8988T (cell line): ENCODE measurements around the gene TAS2R16.

Source experiments
- DNase-seq: peaks from one replicate; pipeline ENCODE4 v3.0.0; 2011

The TAS2R16 gene, protein sequence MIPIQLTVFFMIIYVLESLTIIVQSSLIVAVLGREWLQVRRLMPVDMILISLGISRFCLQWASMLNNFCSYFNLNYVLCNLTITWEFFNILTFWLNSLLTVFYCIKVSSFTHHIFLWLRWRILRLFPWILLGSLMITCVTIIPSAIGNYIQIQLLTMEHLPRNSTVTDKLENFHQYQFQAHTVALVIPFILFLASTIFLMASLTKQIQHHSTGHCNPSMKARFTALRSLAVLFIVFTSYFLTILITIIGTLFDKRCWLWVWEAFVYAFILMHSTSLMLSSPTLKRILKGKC

DNA sequence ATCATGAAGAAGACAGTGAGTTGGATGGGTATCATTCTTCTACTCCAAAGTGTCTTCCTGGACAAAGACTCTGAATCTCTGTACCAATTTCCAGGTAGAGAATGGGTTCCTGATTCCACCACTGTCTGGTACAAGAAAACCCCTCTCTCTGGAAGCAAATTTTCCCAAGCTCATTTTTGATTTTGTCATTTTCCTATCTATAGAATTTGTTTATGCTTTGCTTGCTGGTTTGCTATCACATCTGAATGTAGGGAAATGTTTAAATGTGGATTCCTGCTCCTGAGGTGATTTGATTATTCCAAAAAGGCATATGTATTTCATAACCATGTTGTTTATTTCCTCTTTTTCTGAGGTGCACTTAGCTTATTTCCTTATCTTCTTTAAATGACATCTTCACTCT is at the start of gene TAS2R16:
TSS of gene TAS2R16 (minus strand) at position 101 of the 400 bp plus-strand sequence. CDS start at position 35, 66 bp downstream.
- no peak for DNase-seq

DNA sequence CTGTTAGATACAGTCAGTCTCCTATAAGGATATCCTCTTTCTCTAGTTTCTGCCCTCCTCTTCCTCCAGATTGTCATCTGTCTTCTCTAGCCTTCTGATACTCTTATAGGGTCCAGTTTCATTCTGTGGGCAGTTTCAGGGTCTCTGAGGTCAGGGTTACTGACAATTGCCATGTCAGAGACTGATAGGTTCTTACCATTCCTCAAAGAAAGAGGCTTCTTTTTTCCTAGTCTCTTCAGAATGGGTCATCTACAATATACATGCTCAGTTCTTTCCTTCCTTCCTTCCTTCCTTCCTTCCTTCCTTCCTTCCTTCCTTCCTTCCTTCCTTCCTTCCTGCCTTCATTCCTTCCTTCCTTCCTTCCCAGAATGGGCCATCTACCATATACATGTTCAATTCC is 48.1 kb upstream of the TAS2R16 start:
- DNase-seq = no peak

DNA sequence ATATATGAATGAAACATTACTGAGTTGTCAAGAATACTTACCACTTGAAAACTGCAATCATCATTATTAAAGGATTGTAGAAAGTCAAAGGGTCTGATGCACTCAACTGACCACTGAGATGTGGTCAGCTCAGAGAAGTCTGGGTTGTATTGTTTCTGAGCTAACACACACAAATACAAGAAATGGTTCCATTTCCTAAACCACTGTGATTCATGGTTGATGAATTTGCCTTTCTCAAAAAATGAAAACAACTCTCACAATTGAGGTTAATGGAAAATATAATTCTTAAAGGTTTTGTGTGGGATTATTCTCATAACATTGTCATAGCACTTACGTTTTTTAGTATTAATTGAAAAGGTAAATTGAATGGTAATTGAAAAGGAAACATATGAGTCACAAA is 45.6 kb upstream of the TAS2R16 start:
- DNase-seq = no peak

DNA sequence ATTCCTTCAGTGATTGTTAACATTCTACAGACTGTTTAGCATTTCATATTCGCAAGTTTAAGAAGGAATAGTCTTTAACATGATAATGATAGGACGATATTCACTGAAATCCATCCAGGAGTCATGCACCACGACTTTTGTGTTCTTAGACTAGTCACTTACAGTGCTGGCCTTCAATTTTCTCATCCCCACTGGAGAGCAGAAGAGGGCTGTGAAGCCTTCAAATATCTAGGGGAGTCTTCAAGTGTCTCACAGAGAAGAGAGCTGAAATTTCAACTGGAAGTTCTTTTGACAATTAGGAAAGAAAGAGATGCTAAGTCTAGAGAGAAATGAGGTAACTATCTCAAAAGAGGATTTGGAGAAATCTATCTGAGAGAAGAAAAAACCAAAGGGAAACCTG is 43.8 kb upstream of the TAS2R16 start:
- DNase-seq = no peak

DNA sequence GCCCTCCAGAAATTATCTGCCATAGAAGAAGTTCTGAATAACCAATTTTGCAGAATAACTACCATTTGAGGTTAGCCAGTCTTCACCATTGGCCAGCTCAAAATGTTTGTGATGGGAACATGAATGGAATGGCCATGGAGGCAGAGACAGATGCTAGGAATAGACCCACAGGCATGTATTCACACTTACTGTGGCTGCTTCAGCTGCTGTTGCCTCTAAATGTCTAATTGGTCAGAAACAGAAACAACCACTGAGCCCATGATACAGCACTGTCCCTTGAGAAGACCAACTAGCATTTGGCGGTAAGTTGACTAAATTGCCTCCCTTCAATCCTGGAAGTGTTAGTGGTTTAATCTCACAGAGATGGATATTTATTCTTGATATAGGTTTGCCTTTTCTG is 38.6 kb upstream of the TAS2R16 start:
- DNase-seq = no peak

DNA sequence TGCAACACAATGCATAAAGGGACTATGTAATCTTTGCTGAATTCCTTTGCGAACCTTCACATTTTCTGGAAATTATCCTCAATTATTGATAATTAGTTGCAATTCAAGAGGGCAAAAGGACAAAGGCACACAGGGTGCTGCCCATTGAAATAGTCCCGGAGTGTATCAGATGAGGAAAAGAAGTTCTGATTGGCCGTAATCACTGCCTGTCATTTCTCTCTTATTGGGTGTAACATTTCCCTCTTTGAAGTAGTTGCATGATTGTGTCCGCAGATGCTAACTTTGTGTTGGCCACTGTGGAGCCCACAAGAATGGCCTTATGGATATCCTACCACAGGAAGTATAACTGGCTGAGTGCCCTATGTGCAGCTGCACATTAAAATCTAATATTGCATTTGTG is 35.1 kb upstream of the TAS2R16 start:
- no peak for DNase-seq

DNA sequence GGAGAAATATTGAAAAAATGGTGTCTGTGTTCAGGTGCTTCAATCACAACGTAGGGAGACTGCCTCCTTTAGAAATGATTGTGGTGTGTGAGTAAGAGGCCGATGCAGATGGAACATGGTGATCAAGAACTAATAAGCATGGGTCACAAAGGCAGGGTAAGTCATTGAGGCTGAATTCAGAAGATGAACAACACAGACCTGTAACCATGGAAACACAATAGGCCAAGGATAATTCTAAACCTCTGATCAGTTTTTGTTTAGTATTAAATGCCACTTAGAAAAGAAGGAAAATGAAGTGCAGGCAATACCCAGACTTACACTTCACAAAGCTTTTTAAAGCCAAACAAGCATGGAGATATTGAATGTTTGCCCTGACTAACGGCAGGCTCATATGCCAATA is 32.8 kb upstream of the TAS2R16 start:
- no peak for DNase-seq

DNA sequence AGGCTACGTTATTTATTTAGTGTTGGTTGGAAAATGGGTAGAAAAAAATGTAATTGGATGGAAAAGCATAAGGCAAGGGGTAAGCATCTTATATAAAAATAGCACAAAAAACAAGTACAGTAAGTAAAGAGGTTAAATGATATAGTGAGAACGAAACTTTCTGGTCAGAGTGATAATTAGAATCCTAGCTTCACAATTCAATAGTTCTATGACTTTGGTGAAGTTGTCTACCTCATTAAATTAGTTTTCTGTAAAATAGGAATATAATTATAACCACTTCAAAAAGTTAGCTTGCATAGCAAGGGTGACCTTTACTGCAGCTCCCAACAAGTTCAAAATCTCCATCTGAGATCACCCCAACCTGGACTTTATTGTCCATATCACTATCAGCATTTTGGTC is 30.8 kb upstream of the TAS2R16 start:
- no peak for DNase-seq

DNA sequence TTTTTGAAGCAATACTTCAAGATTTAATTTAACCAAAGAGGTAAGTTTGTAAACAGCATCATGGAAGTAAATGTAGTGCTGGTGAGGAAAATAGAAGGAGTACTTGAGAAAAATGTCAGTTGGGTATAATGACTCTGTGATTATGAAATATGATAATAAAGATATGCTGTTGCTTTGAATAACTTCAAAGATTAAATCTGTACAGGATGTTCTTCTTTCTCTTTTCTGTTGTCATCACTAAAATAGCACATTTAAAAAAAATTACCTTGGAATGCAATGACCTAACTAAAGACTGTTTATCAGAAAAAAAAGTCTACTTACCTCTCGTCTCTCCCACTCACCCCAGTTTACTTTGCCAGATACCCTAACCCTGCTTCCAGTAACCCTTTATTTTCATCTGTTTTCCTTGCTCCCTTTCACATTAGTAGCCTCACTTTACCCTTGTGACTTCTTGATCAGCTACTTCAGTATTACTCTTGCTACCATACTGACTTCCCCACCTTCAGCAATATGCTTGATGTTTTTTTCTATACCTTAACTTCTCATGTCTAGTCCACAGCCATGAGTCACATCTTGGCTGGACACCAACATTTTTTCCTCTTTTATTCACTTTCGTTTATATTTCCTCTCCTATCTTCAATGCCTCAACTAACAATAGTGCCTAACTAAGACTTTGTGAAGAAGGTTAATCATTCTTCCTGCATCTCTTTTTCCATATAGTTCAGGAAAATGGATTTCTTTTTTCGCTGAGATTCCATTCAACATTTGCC is 29.7 kb upstream of the TAS2R16 start:
- no peak for DNase-seq

DNA sequence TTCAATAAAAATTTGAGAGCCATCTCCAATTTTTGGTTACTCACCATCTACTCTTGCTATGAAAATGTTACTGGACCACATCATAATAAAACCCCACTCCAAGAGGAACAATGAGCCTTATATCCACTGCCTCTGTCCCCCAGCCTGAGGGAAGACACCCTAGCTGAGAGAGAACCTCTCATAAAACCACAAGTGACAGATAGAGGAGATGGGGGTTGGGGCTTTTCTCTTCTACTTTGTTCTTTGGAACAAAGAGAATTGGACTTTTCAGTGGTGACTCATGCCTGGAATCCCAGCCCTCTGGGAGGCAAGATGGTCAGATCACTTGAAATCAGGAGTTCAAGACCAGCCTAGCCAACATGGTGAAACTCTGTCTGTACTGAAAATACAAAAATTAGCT is 27.6 kb upstream of the TAS2R16 start:
- DNase-seq = no peak

DNA sequence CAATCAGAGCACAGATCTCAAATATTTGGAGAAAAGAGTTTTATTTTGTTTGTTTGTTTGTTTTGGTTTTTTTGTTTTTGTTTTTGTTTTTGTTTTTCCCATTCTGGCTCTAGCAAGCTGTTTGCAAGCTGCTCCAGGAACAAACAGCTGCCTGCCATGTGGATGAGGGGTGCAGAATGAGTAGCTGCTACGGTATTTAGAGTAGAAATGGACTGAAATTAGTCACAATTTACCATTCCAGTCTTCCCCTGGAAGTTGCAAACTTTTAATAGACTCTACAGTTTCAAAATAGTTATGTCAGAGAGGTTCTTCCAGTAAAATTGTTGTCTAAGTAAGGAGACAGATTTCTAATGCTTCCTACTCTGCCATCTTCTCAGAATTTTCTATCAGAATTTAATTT is 27.1 kb upstream of the TAS2R16 start:
- no peak for DNase-seq

DNA sequence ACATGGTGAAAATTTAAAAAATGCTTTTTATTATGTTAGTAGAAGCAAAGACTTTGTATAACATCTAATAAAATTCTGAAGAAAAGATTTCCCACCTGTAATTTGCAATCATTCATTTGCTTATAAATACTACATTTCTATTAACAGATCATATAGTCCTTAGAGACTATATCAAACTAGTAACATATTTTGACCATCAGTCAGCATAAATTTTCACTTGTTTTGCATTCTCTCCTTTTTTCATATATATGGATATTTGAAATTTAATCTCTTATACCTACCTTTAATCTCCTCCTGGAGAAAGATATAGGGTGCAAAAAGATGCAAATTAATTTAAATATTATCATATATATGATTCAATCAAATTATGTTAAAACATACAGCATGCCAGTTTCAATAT is 16.9 kb upstream of the TAS2R16 start:
- no peak for DNase-seq

DNA sequence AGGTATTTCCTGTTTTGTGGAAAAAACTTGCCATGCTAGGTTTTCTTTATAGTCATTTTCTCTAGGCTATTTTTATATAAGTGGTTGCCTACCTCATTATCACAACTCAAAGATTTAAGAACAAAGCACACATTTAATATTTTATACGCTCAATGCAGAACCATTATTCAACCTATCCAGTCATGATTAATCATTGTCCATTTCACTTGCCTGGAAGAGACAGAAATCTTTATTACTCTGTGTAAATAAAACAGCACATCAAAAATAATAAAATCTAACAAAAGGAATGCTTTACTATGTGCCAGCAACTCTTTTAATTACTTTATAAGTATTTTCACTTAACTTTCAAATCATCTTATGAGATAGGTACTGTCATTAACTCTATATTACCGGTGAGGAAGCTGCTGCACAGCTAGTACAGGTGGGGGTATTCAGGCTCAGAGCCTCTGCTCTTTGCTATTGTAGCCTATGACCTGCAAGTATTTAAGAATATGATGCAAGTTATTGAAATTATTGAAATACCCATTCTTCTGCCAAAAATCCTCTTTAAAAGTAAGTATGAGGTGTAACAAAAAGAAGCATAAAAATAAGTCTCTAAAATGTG is 16.4 kb upstream of the TAS2R16 start:
- no peak for DNase-seq

DNA sequence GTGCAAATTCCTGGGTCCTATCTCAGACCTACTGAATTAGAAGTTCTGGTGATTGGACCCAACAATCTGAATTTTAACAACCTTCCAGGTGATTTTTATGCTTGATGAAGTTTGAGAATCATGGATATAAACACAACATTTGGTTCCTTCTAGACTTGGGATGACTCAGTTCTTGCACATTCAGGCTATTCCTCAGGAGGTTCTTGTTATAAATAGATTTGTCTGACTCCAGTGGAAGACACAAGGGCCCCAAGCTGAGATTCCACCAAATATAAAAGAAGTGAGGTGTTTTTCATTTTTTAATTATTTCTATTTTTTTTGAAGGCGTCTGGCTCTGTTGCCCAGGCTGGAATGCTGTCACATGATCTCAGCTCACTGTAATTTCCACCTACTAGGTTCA is 9.4 kb upstream of the TAS2R16 start:
- no peak for DNase-seq

DNA sequence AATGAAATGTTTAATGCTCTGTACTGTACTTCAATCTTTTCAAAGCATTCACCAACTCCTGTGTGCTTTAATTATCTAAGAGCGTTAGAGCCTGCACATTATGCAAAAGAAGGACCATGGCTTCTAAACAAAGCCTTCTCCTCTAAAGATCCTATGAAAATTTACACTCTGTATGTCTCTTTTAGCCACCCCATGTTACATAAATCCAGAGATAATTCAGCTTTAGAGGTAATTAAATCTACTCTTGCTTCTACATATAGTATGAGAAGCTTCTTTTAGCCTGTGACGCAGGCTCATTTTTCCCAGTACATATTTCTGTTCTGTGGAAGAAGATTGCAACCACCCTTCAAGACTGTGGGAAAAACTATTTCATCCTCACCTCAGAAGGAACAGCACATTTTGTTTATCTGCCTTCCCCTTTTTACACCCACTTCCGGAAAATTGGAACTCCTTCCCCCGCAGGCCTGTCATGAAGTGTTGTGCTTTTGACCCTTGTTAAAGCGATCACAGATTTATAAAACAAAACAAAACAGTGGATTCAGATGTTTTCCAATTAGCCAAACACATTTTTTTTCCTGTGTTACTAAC is 8.1 kb upstream of the TAS2R16 start:
- no peak for DNase-seq

DNA sequence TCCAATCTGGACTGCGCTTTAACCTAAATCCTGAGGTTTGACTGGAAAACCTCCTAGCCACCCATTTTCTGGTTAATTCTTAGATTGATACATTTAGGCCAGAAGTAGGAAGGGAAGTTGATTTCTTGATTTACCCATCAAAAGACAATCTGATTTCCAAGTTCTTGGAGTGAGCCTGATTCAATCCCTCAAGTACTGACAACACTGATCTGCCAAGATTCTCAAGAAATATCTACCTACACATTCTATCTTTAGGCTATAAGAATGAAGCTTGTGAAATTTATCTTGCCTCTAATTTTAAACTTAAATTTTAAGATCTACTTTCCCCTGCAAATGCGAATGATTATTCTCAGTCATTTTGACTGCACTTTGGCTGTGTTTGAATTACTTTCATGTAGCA is 5.9 kb downstream of the TAS2R16 start:
- DNase-seq = no peak

DNA sequence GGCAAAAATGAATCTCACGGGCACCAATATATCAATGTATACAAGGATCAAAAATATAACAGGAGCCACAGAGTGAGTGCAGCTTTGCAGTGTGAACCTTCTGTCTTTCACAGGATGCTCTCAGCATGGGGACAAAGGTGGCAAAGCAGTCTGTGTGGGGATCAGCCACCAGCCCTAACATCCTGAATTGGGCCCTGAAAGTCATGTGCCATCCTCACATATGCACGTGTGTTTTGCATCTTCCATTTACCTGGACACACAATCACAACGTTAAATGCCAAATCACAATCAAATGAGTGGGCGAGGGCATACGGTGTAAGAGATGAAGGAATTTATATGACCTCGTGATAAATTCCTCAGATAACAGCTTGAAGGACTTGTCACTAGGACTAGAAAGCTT is 6.5 kb downstream of the TAS2R16 start:
- DNase-seq = no peak

DNA sequence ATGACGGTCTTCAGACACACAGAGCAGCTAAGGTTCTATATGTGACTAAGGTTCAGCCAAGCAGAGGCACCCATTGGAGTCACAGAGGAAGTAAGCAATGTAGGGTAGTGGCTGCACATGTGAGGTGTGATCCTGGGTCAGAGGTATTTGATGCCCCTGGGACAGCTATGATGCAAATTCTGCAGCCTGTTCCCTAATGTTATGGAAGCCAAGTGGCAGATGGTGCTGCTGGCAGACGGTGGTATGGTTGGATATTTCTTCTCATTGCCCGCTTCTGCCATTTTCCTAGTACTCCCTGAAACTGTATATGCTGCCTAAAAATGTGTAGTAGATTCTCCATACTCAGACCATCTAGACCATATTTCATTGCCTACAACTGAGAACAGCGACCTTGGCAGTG is 7.2 kb downstream of the TAS2R16 start:
- no peak for DNase-seq

DNA sequence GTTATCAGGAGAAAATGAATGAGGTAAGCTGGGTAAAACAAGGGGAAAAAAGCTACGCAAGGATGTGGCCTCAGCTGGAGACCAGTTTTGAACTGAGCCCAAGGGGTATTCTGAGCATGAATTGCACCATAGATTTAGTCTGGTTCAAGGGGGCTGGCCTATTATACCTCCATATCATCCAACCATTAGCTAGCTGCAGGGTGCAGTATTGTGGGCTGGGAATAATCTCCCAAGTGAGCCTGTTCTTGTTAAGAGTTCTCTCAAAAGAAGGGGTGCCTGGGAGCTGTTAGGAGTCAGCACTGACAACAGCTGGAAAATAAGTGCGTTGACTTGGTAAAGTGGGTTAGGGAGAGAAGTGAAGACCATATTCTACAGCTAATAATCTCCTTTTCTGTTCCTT is 8.0 kb downstream of the TAS2R16 start:
- DNase-seq = no peak

DNA sequence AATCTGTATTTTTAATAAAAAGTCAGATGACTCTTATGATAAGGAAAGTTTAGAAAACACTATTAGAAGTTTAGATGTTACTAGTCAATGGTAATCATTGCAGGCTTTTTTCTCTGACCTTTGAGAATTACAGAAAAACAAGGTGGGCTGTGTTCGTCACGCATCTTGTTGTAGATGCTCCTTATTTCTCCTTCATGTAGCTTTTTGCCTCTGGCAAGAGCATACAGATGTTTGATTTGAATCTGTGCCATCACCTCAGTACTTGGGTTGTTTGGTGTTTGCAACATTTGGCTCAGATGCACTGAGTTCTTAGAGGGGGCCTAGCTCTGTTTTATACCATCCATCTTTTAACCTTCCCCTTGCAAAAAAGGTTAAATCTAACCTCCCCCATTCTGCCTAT is 11.5 kb downstream of the TAS2R16 start:
- no peak for DNase-seq

DNA sequence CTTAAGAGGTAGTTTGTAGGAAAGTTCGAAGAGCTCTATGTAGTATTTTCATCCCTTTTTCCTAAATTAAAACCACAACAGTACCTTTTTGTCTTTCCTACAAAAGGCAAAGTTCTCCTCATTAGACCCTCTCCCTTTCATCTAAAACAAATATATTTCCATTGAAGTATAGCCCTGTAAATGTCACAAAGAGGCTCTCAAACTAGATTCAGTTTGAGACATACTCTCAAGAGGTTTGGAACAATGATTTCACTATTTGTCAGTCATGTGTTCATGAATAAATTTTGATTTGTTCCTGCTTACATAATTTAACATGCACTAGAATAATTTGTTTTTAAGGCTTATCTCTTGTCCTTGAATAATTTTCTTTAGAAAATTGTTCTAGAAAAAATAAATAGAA is 12.2 kb downstream of the TAS2R16 start:
- no peak for DNase-seq

DNA sequence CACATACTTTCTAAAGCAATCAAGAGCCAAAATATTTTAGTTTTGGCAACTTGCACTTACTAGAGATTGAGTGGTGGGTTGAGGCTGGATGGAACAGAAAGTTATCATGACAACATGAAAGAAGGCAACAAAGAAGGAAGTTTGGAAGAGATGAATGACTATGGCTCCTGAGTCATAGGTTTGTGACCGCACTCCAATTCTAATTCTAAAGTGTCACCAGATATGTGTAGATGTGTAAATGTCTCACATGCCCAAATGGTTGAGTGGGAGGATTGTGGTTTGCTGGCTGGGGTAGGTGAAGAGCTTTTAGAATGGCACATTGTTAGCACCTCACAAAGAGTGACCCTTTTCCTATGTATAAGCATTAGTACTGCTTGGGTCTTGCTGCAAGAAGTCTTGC is 20.2 kb downstream of the TAS2R16 start:
- no peak for DNase-seq

DNA sequence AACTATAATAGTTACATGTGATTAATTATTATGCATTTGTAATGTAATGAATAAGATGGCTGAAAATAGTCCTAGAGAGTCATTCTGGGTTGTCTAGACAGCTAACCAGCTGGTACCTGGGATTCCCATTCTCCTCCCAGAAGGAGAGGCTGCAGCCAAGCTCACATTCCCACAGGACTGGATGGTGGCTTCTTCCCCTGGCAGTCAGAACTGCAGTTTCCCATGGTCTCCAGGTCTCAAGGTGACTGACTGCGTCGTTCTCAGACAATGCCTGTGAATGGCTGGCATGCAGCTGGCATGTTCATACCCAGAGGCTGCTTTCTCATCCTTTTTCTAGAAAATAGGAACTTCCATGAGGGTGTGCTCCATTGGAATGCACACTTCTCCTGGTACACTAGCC is 21.3 kb downstream of the TAS2R16 start:
- DNase-seq = no peak

DNA sequence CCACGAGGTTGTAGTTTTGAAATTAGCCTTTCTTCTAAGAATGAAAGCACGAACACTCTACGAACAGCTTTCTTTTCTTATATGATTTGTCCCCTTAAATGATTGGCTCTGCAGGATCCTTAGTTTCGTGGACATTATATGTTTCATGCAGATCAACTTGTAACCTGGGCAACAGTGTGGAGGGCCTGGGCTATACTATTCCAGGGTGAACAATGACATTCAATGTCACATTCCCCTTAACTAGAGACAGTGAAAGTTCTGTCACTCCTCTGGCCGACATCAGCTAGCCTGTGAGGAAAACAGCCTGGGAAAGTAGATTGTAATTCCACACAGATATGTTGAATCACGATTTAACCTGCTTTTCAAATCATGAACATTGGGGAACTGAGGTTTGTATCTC is 23.4 kb downstream of the TAS2R16 start:
- no peak for DNase-seq
